ENCODE results near the gene KCNMA1.

KCNMA1 gene

DNA sequence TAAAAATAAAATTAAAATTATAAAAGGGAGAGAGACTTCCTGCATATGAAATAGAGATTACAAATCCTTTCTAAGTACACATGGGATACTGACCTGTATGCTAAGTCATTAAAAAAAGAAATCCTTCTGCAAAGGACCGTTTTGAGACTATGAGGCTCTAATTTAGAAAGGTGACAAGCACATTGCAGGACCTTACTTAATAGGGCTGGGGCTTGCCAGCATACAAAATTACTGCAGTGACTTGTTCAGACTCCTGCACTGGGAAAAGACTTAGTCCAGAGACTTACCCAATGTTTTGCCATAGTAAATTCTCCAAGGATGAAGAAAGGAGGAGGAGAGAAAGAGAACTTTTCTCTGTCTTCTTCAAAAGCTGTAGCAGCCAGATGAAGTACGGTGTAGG, 193.6 kb downstream of the KCNMA1 start:
- Histone ChIP-seq H3K79me2 (ENCODE audit: insufficient read depth, low read length) (no peaks in the 10 kb centered on the region), H3K27ac (ENCODE audit: low read depth, low read length) (no peak overlapping the region), H3F3A (ENCODE audit: insufficient read depth) (no peaks in the 10 kb centered on the region), H3K9me3 (ENCODE audit: insufficient read depth, low read length) (no peaks in the 10 kb centered on the region), H2AFZ (ENCODE audit: low read depth, low read length, severe bottlenecking) (no peak overlapping the region), H3K9me2 (replicated peaks; ENCODE audit: insufficient read depth, low read length) (no peaks in the 10 kb centered on the region), H3K4me3 (ENCODE audit: insufficient read depth, low read length, poor library complexity, severe bottlenecking) (no peak overlapping the region), H3K4me2 (ENCODE audit: low read depth, low read length, poor library complexity, severe bottlenecking) (no peak overlapping the region), H3K36me3 (ENCODE audit: low read length) (no peaks in the 10 kb centered on the region), H3K9ac (ENCODE audit: low read length) (no peak overlapping the region), H3K27me3 (ENCODE audit: low read length) (no peaks in the 10 kb centered on the region), H4K20me1 (ENCODE audit: low read depth, low read length) (no peaks in the 10 kb centered on the region)
- TF ChIP-seq EZH2phosphoT487 (conservative IDR thresholded peaks at IDR 0.05; ENCODE audit: low read length) (no peak), CTCF (IDR thresholded peaks at IDR 0.05; ENCODE audit: insufficient read depth, low read length, poor library complexity, severe bottlenecking) (no peak)

DNA sequence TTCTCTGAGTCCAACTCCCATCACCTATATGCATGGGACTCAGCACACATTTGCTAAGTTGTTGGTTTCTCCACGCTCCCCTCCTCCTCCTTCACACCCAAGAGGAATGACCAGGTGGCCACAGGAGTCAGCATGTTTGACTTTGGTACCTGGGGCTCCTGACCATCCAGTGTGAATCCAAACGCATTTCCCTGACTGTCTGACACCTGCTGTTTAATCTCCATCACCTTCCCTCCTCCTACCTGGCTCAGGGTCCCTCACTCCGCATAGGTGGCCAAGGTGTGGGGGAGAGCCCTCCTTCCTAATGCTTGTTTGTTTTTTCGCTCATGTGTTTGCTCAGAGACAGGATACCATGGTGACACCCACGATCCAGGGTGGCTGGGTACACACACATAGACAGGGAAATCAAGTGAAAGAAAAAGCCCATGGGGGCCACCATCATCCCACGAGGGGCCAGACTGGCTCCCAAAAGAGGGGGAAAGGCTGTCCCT, 194.9 kb downstream of the KCNMA1 start:
- H4K20me1 ChIP-seq (ENCODE audit: low read depth, low read length) = no peaks in the 10 kb centered on the region
- H3K9me3 ChIP-seq (ENCODE audit: insufficient read depth, low read length) = no peaks in the 10 kb centered on the region
- no peak overlapping the region for H3K27ac ChIP-seq (ENCODE audit: low read depth, low read length)
- no peaks in the 10 kb centered on the region for H3F3A ChIP-seq (ENCODE audit: insufficient read depth)
- no peaks in the 10 kb centered on the region for H3K9me2 ChIP-seq (replicated peaks; ENCODE audit: insufficient read depth, low read length)
- no peak for TF ChIP-seq CTCF (IDR thresholded peaks at IDR 0.05; ENCODE audit: insufficient read depth, low read length, poor library complexity, severe bottlenecking)
- TF ChIP-seq EZH2phosphoT487 (conservative IDR thresholded peaks at IDR 0.05; ENCODE audit: low read length) = no peak
- no peak overlapping the region for H2AFZ ChIP-seq (ENCODE audit: low read depth, low read length, severe bottlenecking)
- H3K4me3 ChIP-seq (ENCODE audit: insufficient read depth, low read length, poor library complexity, severe bottlenecking) = no peak overlapping the region
- no peak overlapping the region for H3K4me2 ChIP-seq (ENCODE audit: low read depth, low read length, poor library complexity, severe bottlenecking)
- H3K27me3 ChIP-seq (ENCODE audit: low read length) = no peaks in the 10 kb centered on the region
- H3K36me3 ChIP-seq (ENCODE audit: low read length) = no peaks in the 10 kb centered on the region
- no peaks in the 10 kb centered on the region for H3K79me2 ChIP-seq (ENCODE audit: insufficient read depth, low read length)
- H3K9ac ChIP-seq (ENCODE audit: low read length) = no peak overlapping the region

- Histone ChIP-seq H3K9me2 (replicated peaks; ENCODE audit: insufficient read depth, low read length) (no peaks in the 10 kb centered on the region), H4K20me1 (ENCODE audit: low read depth, low read length) (no peaks in the 10 kb centered on the region), H3K4me3 (ENCODE audit: insufficient read depth, low read length, poor library complexity, severe bottlenecking) (no peak overlapping the region), H3K27ac (ENCODE audit: low read depth, low read length) (no peak overlapping the region), H3K4me2 (ENCODE audit: low read depth, low read length, poor library complexity, severe bottlenecking) (no peak overlapping the region), H3K9me3 (ENCODE audit: insufficient read depth, low read length) (no peaks in the 10 kb centered on the region), H3K79me2 (ENCODE audit: insufficient read depth, low read length) (no peaks in the 10 kb centered on the region), H2AFZ (ENCODE audit: low read depth, low read length, severe bottlenecking) (no peak overlapping the region), H3F3A (ENCODE audit: insufficient read depth) (no peaks in the 10 kb centered on the region), H3K36me3 (ENCODE audit: low read length) (no peaks in the 10 kb centered on the region), H3K27me3 (ENCODE audit: low read length) (no peaks in the 10 kb centered on the region), H3K9ac (ENCODE audit: low read length) (no peak overlapping the region)
- TF ChIP-seq EZH2phosphoT487 (conservative IDR thresholded peaks at IDR 0.05; ENCODE audit: low read length) (no peak), CTCF (IDR thresholded peaks at IDR 0.05; ENCODE audit: insufficient read depth, low read length, poor library complexity, severe bottlenecking) (no peak)
These were observed 196.0 kb downstream of the KCNMA1 start for GRCh38 chr10:77441353-77442166.

Measured in SU-DHL-6 (cell line).